ENCODE measurements around the gene CPSF2. TPM values are rescaled to one million over a fixed set of nuclear protein-coding genes. Genes with fewer than 3 reads are reported as not detected.

Gene CPSF2
- total RNA-seq, 1 donor from 2014 or later: 81.7 TPM

DNA sequence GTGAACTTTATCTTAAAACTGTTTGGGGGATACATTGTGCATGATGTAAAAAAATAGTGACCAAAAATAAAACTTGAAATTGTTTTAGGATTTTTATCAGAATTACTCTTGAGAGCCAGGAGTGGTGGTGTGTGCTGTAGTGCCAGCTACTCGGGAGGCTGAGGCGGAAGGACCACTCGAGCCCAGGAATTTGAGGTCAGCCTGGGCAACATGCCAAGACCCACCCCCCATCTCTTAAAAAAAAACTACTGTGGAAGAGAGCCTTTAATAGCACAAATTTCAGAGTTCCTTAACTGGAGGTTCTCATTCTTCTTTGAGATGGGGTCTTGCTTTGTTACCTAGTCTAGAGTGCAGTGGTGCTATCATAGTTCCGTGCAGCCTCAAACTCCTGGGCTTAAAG is 21.5 kb downstream of the CPSF2 start:
- Mint-ChIP-seq H3K4me1 (no peaks in the 10 kb centered on the region), H3K27me3 (ENCODE audit: low read depth) (no peaks in the 10 kb centered on the region), H3K4me3 (no peak overlapping the region), H3K27ac (ENCODE audit: unreplicated experiment) (no peak overlapping the region), H3K9me3 (no peaks in the 10 kb centered on the region), H3K36me3 (ENCODE audit: low read depth) (peaks cover 17% of the 10 kb centered on the region)
- no peak for DNase-seq (ENCODE audit: low read depth, low spot score)
- TF ChIP-seq, protein P1, sequence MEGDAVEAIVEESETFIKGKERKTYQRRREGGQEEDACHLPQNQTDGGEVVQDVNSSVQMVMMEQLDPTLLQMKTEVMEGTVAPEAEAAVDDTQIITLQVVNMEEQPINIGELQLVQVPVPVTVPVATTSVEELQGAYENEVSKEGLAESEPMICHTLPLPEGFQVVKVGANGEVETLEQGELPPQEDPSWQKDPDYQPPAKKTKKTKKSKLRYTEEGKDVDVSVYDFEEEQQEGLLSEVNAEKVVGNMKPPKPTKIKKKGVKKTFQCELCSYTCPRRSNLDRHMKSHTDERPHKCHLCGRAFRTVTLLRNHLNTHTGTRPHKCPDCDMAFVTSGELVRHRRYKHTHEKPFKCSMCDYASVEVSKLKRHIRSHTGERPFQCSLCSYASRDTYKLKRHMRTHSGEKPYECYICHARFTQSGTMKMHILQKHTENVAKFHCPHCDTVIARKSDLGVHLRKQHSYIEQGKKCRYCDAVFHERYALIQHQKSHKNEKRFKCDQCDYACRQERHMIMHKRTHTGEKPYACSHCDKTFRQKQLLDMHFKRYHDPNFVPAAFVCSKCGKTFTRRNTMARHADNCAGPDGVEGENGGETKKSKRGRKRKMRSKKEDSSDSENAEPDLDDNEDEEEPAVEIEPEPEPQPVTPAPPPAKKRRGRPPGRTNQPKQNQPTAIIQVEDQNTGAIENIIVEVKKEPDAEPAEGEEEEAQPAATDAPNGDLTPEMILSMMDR (conservative IDR thresholded peaks at IDR 0.05): no peak

DNA sequence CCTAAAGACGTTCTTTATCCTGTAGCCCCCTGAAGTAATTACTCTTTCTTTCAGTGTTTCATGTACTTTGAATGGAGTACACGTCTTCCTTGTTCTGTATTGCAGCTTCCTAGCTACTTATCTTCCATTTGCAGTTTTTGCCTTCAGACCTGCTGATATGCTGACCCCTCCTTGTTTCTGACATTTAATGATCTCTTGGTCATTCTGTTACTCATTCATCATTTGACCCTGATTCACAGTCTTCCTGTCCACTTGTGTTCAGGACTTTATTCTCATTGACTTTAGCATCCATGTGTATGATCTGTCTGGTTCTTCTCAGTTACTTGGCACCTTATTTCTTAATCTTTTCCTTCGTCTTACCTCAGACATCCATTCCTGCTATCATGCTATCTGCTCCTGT is 22.2 kb downstream of the CPSF2 start:
- H3K27me3 Mint-ChIP-seq (ENCODE audit: low read depth): no peaks in the 10 kb centered on the region
- H3K9me3 Mint-ChIP-seq: no peaks in the 10 kb centered on the region
- H3K36me3 Mint-ChIP-seq (ENCODE audit: low read depth): peaks cover 15% of the 10 kb centered on the region
- TF ChIP-seq, protein P1 (conservative IDR thresholded peaks at IDR 0.05): no peak
- DNase-seq (ENCODE audit: low read depth, low spot score): no peak
- no peak overlapping the region for H3K4me3 Mint-ChIP-seq
- no peak overlapping the region for H3K27ac Mint-ChIP-seq (ENCODE audit: unreplicated experiment)
- no peaks in the 10 kb centered on the region for H3K4me1 Mint-ChIP-seq

DNA sequence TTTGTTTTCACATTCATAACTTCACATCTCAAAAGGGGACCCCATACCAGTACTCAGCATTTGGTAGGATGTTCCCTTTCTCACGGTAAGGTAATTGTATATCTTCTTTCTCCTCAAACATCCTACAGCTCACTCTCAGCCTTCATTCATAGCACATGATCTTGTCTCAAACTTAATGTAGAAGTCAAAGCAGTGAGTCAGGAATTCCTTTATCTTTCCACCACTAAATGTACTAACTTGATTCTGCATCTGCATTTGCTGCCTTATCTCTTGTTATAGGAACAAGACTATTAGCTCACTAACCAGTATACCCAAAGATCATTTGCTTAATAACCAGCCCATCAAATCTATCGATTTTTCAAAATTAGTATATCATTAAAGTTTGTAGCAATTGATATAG is 22.9 kb downstream of the CPSF2 start:
- Mint-ChIP-seq H3K4me1 (no peaks in the 10 kb centered on the region), H3K9me3 (no peaks in the 10 kb centered on the region), H3K36me3 (ENCODE audit: low read depth) (peaks cover 17% of the 10 kb centered on the region), H3K4me3 (no peak overlapping the region), H3K27me3 (ENCODE audit: low read depth) (no peaks in the 10 kb centered on the region), H3K27ac (ENCODE audit: unreplicated experiment) (no peak overlapping the region)
- no peak for DNase-seq (ENCODE audit: low read depth, low spot score)
- TF ChIP-seq, protein P1 (conservative IDR thresholded peaks at IDR 0.05): no peak

DNA sequence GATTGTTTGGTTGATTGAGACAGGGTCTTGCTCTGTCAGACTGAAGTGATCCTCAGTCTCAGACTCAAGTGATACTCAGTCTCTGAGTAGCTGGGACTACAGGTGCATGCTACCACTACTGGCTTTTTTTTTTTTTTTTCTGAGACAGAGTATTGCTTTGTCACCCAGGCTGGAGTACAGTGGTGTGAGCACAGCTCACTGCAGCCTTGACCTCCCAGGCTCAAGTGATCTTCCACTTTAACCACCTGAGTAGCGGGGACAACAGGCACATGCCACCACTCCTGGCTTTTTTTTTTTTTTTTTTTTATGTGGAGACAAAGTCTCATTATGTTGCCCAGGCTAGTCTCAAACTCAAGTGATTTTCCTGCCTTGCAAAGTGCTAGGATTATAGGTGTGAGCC is 31.8 kb downstream of the CPSF2 start:
- Mint-ChIP-seq H3K36me3 (ENCODE audit: low read depth) (peaks cover 17% of the 10 kb centered on the region), H3K9me3 (no peaks in the 10 kb centered on the region), H3K27me3 (ENCODE audit: low read depth) (no peaks in the 10 kb centered on the region), H3K27ac (ENCODE audit: unreplicated experiment) (no peak overlapping the region), H3K4me3 (no peak overlapping the region), H3K4me1 (no peaks in the 10 kb centered on the region)
- no peak for DNase-seq (ENCODE audit: low read depth, low spot score)
- TF ChIP-seq, protein P1 (conservative IDR thresholded peaks at IDR 0.05): no peak

DNA sequence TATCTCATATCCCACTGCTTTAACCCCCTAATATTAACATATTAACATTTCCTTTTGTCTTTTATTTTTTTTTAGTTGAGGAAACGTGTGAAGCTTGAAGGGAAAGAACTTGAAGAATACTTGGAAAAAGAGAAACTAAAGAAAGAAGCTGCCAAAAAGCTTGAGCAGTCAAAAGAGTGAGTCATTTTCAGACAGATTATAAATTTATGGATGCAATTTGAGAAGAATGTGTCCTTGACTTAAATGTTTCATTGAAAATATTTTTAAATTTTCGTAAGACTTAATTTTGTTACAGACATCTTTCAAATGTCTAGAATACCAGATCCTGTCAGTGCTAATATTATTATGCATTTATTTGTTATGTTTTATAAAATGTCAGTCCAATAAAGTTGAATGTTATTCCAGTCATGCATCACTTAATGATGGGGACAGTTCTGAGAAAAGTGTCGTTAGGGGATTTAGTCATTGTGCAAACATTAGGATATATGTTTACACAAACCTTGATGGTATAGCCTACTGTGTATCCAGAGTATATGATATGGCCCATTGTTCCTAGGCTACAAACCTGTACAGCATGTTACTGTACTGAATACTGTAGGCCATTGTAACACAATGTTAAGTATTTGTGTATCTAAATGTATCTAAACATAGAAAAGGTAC is 32.6 kb downstream of the CPSF2 start:
- H3K27me3 Mint-ChIP-seq (ENCODE audit: low read depth): no peaks in the 10 kb centered on the region
- DNase-seq (ENCODE audit: low read depth, low spot score): no peak
- no peaks in the 10 kb centered on the region for H3K9me3 Mint-ChIP-seq
- peaks cover 14% of the 10 kb centered on the region for H3K36me3 Mint-ChIP-seq (ENCODE audit: low read depth)
- H3K27ac Mint-ChIP-seq (ENCODE audit: unreplicated experiment): no peak overlapping the region
- no peak overlapping the region for H3K4me3 Mint-ChIP-seq
- TF ChIP-seq, protein P1 (conservative IDR thresholded peaks at IDR 0.05): no peak
- no peaks in the 10 kb centered on the region for H3K4me1 Mint-ChIP-seq

All from neural crest cell (in vitro differentiated cells).